PFSK-1 (cell line): ENCODE results near the gene PDE3B.

Experiments
- FOXP2 ChIP-seq: optimal IDR thresholded peaks from 2 replicates; pipeline ENCODE3; 2011; ENCODE audit warnings: borderline replicate concordance, control low read depth, inconsistent platforms; ENCODE audit not compliant: insufficient read depth; ENCODE audit errors: extremely low read length, extremely low read depth
- POLR2AphosphoS5 ChIP-seq: IDR thresholded peaks from 2 replicates; pipeline ENCODE4 v1.6.1; 2012; ENCODE audit warnings: low read depth, mild to moderate bottlenecking, control low read depth, low read length, moderate library complexity
- REST ChIP-seq, 2 experiments: IDR thresholded peaks; 2 replicates each; pipeline versions ENCODE4 v1.6.1 to v1.8.0; 2011 to 2012; ENCODE audit warnings: low read depth in 2 of 2, low read length in 2 of 2, control low read depth in 1 of 2, inconsistent platforms in 1 of 2, mild to moderate bottlenecking in 1 of 2, moderate library complexity in 1 of 2; ENCODE audit not compliant: insufficient read depth in 1 of 2
- SIN3A ChIP-seq: IDR thresholded peaks from 2 replicates; pipeline ENCODE4 v1.6.1; 2012; ENCODE audit warnings: mild to moderate bottlenecking, low read length, moderate library complexity, borderline replicate concordance; ENCODE audit not compliant: insufficient read depth
- TAF1 ChIP-seq: IDR thresholded peaks from 2 replicates; pipeline ENCODE4 v1.6.1; 2012; ENCODE audit warnings: low read length, control low read depth, borderline replicate concordance; ENCODE audit not compliant: insufficient read depth

GRCh38 chr11:14645985-14646900, 2.6 kb downstream of the PDE3B start:
- TF ChIP-seq SIN3A (no peak), POLR2AphosphoS5 (no peak), TAF1 (no peak), REST (IDR thresholded peaks at IDR 0.05; ENCODE audit: insufficient read depth in 1 of 2, low read depth in 2 of 2, low read length in 2 of 2) (no peak), FOXP2 (no peak)
